Left ventricle myocardium inferior (tissue), 1 donor: Measurements from ENCODE around the gene ESRRA. TPM values are rescaled to one million over a fixed set of nuclear protein-coding genes. Genes with fewer than 3 reads are reported as not detected.

Source experiments
- DNase-seq: peaks from one replicate; pipeline ENCODE4 v3.0.0-alpha.2; 2020
- H3K27ac ChIP-seq: fragments of 200-600 bp; replicated peaks from 2 replicates; pipeline ENCODE4 v1.8.0; 2021
- H3K27me3 ChIP-seq: fragments of 200-600 bp; 2 replicates; pipeline ENCODE4 v1.8.0; 2021; ENCODE audit warnings: low read depth
- H3K36me3 ChIP-seq: fragments of 200-600 bp; 2 replicates; pipeline ENCODE4 v1.8.0; 2021
- H3K4me1 ChIP-seq: fragments of 200-600 bp; 2 replicates; pipeline ENCODE4 v1.8.0; 2021
- H3K4me3 ChIP-seq: fragments of 200-600 bp; 2 replicates; pipeline ENCODE4 v1.8.0; 2021; ENCODE audit warnings: mild to moderate bottlenecking, moderate library complexity
- H3K9me3 ChIP-seq: fragments of 200-600 bp; replicated peaks from 2 replicates; pipeline ENCODE4 v1.8.0; 2021
- CTCF ChIP-seq: fragments of 200-600 bp; IDR thresholded peaks from 2 replicates; pipeline ENCODE4 v1.8.0; 2021; ENCODE audit warnings: antibody characterized with exemption, mild to moderate bottlenecking, borderline replicate concordance
- intact Hi-C: fragments of 100-400 bp; cut with micrococcal nuclease; formaldehyde crosslinking; loops from one replicate; pipeline ENCODE4 v1.11.0; 2022
- total RNA-seq: library from RNA; stranded (reverse); fragmentation: NEBNext Ultra II Directional; extraction: Animal tissue kit (Norgen Biotek cat#: 25700); gene quantifications from one replicate; pipeline ENCODE4 v1.2.1, GENCODE V29; 2021
- donor health status: DM: no; HTN: yes; CAD: no; lungs with severe emphysema.

Gene ESRRA
- total RNA-seq, 1 donor from 2014 or later = 213 TPM

GRCh38 chr11:64318766-64319761 is 13.7 kb downstream of the ESRRA start:
- peaks cover 38% of the 10 kb centered on the region for H3K36me3 ChIP-seq
- peak overlapping the region; percentile 100 for H3K27ac ChIP-seq
- peak overlapping the region; percentile 82 for H3K4me3 ChIP-seq
- DNase-seq = no peak
- TF ChIP-seq CTCF = no peak
- intact Hi-C loops = no loop called here
- no peaks in the 10 kb centered on the region for H3K27me3 ChIP-seq
- no peaks in the 10 kb centered on the region for H3K9me3 ChIP-seq
- H3K4me1 ChIP-seq = peaks cover 52% of the 10 kb centered on the region

DNA sequence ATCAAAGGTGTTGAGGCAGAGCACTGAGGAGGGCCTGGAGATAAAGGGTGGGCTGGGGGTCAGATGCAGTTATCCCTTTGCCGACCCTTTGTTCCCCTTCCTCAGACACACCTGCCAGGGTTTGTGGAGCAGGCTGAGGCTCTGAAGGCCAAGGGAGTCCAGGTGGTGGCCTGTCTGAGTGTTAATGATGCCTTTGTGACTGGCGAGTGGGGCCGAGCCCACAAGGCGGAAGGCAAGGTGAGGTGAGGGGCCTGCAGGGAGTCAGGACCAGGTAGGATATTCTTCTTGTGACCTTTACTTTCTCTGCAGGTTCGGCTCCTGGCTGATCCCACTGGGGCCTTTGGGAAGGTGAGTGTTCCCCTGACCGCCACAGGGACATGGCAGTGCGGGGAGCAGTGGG is 15.2 kb downstream of the ESRRA start:
- H3K27ac ChIP-seq = no peak overlapping the region
- peaks cover 37% of the 10 kb centered on the region for H3K4me1 ChIP-seq
- DNase-seq = no peak
- peaks cover 23% of the 10 kb centered on the region for H3K36me3 ChIP-seq
- no peak overlapping the region for H3K4me3 ChIP-seq
- TF ChIP-seq CTCF = no peak
- intact Hi-C loops = no loop called here
- no peaks in the 10 kb centered on the region for H3K9me3 ChIP-seq
- H3K27me3 ChIP-seq = no peaks in the 10 kb centered on the region

GRCh38 chr11:64321026-64321425 is 15.7 kb downstream of the ESRRA start:
- DNase-seq = no peak
- no peaks in the 10 kb centered on the region for H3K27me3 ChIP-seq
- H3K9me3 ChIP-seq = no peaks in the 10 kb centered on the region
- H3K4me3 ChIP-seq = no peak overlapping the region
- peaks cover 19% of the 10 kb centered on the region for H3K36me3 ChIP-seq
- H3K4me1 ChIP-seq = peaks cover 33% of the 10 kb centered on the region
- intact Hi-C loops = no loop called here
- no peak overlapping the region for H3K27ac ChIP-seq
- TF ChIP-seq CTCF = no peak

DNA sequence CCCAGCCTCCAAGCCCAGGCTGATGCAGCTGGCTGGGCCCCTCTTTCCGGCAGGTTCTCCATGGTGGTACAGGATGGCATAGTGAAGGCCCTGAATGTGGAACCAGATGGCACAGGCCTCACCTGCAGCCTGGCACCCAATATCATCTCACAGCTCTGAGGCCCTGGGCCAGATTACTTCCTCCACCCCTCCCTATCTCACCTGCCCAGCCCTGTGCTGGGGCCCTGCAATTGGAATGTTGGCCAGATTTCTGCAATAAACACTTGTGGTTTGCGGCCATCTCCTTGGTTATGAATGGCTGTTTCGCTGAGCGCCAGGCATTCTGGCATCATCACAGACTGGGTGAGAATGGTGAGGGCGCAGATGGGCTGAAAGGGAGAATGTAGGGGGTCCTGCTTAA is 16.2 kb downstream of the ESRRA start:
- intact Hi-C loops = no loop called here
- no peak overlapping the region for H3K27ac ChIP-seq
- H3K4me3 ChIP-seq = no peak overlapping the region
- H3K4me1 ChIP-seq = peaks cover 28% of the 10 kb centered on the region
- DNase-seq = no peak
- H3K27me3 ChIP-seq = no peaks in the 10 kb centered on the region
- H3K9me3 ChIP-seq = no peaks in the 10 kb centered on the region
- no peak for TF ChIP-seq CTCF
- H3K36me3 ChIP-seq = peaks cover 14% of the 10 kb centered on the region

GRCh38 chr11:64322925-64323260 is 17.6 kb downstream of the ESRRA start:
- H3K27ac ChIP-seq = no peak overlapping the region
- no peak for DNase-seq
- peaks cover 6% of the 10 kb centered on the region for H3K9me3 ChIP-seq
- TF ChIP-seq CTCF = no peak
- no peak overlapping the region for H3K4me3 ChIP-seq
- peaks cover 16% of the 10 kb centered on the region for H3K4me1 ChIP-seq
- intact Hi-C loops = no loop called here
- peaks cover 14% of the 10 kb centered on the region for H3K36me3 ChIP-seq
- H3K27me3 ChIP-seq = no peaks in the 10 kb centered on the region
